H9 (cell line): Measurements from ENCODE around the gene AQP3. TPM values are rescaled to one million over a fixed set of nuclear protein-coding genes. Genes with fewer than 3 reads are reported as not detected.

Experiments
- DNase-seq: peaks from one replicate; pipeline ENCODE4 v3.0.0-alpha.2; 2017
- H2AFZ ChIP-seq: one replicate; pipeline ENCODE4 v1.6.1; 2013; ENCODE audit warnings: mild to moderate bottlenecking, low read length, control low read depth, moderate library complexity
- H2AK5ac ChIP-seq: 2 replicates; pipeline ENCODE4 v1.6.1; 2013; ENCODE audit warnings: low read length, control low read depth, mixed read lengths; ENCODE audit not compliant: insufficient read length
- H2BK120ac ChIP-seq: one replicate; pipeline ENCODE4 v1.6.1; 2013; ENCODE audit warnings: low read depth, mild to moderate bottlenecking, low read length, control low read depth, inconsistent platforms; ENCODE audit not compliant: poor library complexity, severe bottlenecking
- H2BK12ac ChIP-seq: 2 replicates; pipeline ENCODE4 v1.6.1; 2013; ENCODE audit warnings: low read length, control low read depth, mixed read lengths, low read depth; ENCODE audit not compliant: insufficient read length
- H2BK15ac ChIP-seq: 2 replicates; pipeline ENCODE4 v1.6.1; 2013; ENCODE audit warnings: low read depth, low read length, control low read depth
- H2BK20ac ChIP-seq: one replicate; pipeline ENCODE4 v1.6.1; 2013; ENCODE audit warnings: low read depth, mild to moderate bottlenecking, low read length, control low read depth, inconsistent platforms; ENCODE audit not compliant: poor library complexity, severe bottlenecking
- H2BK5ac ChIP-seq: 2 replicates; pipeline ENCODE4 v1.6.1; 2013; ENCODE audit warnings: low read length, control low read depth, mixed read lengths; ENCODE audit not compliant: insufficient read length
- H3K14ac ChIP-seq: 2 replicates; pipeline ENCODE4 v1.6.1; 2013; ENCODE audit warnings: low read length, control low read depth; ENCODE audit not compliant: insufficient read depth
- H3K18ac ChIP-seq: 2 replicates; pipeline ENCODE4 v1.6.1; 2013; ENCODE audit warnings: low read depth, mild to moderate bottlenecking, mixed read lengths, low read length, control low read depth; ENCODE audit not compliant: insufficient read length
- H3K23ac ChIP-seq: 2 replicates; pipeline ENCODE4 v1.6.1; 2013; ENCODE audit warnings: low read length, control low read depth, mixed read lengths, low read depth; ENCODE audit not compliant: insufficient read length
- H3K23me2 ChIP-seq: 2 replicates; pipeline ENCODE4 v1.6.1; 2013; ENCODE audit warnings: low read depth, mild to moderate bottlenecking, mixed read lengths, low read length, control low read depth; ENCODE audit not compliant: insufficient read length, poor library complexity, severe bottlenecking
- H3K27ac ChIP-seq: 2 replicates; pipeline ENCODE4 v1.5.1; 2013; ENCODE audit warnings: low read length, control low read depth, mixed read lengths, low read depth; ENCODE audit not compliant: insufficient read length
- H3K27me3 ChIP-seq: 2 replicates; pipeline ENCODE4 v1.6.1; 2013; ENCODE audit warnings: low read length, control low read depth, inconsistent platforms; ENCODE audit not compliant: insufficient read depth
- H3K4ac ChIP-seq: 2 replicates; pipeline ENCODE4 v1.6.1; 2013; ENCODE audit warnings: low read depth, mild to moderate bottlenecking, control low read depth, inconsistent platforms, low read length, moderate library complexity
- H3K4me1 ChIP-seq: 2 replicates; pipeline ENCODE4 v1.6.1; 2013; ENCODE audit warnings: low read length, control low read depth, inconsistent platforms; ENCODE audit not compliant: insufficient read depth
- H3K4me2 ChIP-seq: 2 replicates; pipeline ENCODE4 v1.6.1; 2013; ENCODE audit warnings: low read length, control low read depth, mixed read lengths; ENCODE audit not compliant: insufficient read length, insufficient read depth
- H3K56ac ChIP-seq: 2 replicates; pipeline ENCODE4 v1.6.1; 2013; ENCODE audit warnings: low read depth, mild to moderate bottlenecking, mixed read lengths, low read length, control low read depth; ENCODE audit not compliant: insufficient read length
- H3K79me1 ChIP-seq: 2 replicates; pipeline ENCODE4 v1.6.1; 2013; ENCODE audit warnings: low read depth, mild to moderate bottlenecking, moderate library complexity, low read length, control low read depth, inconsistent platforms; ENCODE audit not compliant: insufficient read depth, poor library complexity, severe bottlenecking
- H3K79me2 ChIP-seq: 2 replicates; pipeline ENCODE4 v1.6.1; 2013; ENCODE audit warnings: low read length, control low read depth, inconsistent platforms; ENCODE audit not compliant: insufficient read depth
- H3K9ac ChIP-seq: 2 replicates; pipeline ENCODE4 v1.6.1; 2013; ENCODE audit warnings: low read length, control low read depth, mixed read lengths; ENCODE audit not compliant: insufficient read length; ENCODE audit errors: extremely low read depth
- H3K9me3 ChIP-seq: one replicate; pipeline ENCODE4 v1.6.1; 2013; ENCODE audit warnings: low read depth, low read length, inconsistent platforms; ENCODE audit not compliant: control insufficient read depth
- H3T11ph ChIP-seq: one replicate; pipeline ENCODE4 v1.6.1; 2013; ENCODE audit warnings: mild to moderate bottlenecking, low read length, control low read depth, inconsistent platforms
- H4K20me1 ChIP-seq: one replicate; pipeline ENCODE4 v1.6.1; 2013; ENCODE audit not compliant: control insufficient read depth, insufficient read length, insufficient read depth
- H4K5ac ChIP-seq: 2 replicates; pipeline ENCODE4 v1.6.1; 2013; ENCODE audit warnings: low read depth, mild to moderate bottlenecking, mixed read lengths, low read length, control low read depth; ENCODE audit not compliant: insufficient read length
- H4K8ac ChIP-seq: replicated peaks from 2 replicates; pipeline ENCODE4 v1.6.1; 2013; ENCODE audit warnings: low read length, control low read depth, mixed read lengths, low read depth; ENCODE audit not compliant: insufficient read length
- H4K91ac ChIP-seq: 2 replicates; pipeline ENCODE4 v1.6.1; 2013; ENCODE audit warnings: low read depth, mild to moderate bottlenecking, moderate library complexity, mixed read lengths, low read length, control low read depth; ENCODE audit not compliant: insufficient read length
- H3K27ac Mint-ChIP-seq, 3 experiments: 2 replicates in 2 of 3; 3 replicates in 1 of 3; pipeline ENCODE4 v1.8.0; 2020 to 2021; ENCODE audit warnings: mixed read lengths in 3 of 3, mild to moderate bottlenecking in 1 of 3, moderate library complexity in 1 of 3
- H3K27me3 Mint-ChIP-seq: 2 replicates; pipeline ENCODE4 v1.8.0; 2021; ENCODE audit warnings: low read depth, mild to moderate bottlenecking, moderate library complexity, mixed read lengths
- H3K36me3 Mint-ChIP-seq, 3 experiments: 2 replicates in 2 of 3; 3 replicates in 1 of 3; pipeline ENCODE4 v1.8.0; 2020 to 2021; ENCODE audit warnings: low read depth in 3 of 3, mixed read lengths in 3 of 3; ENCODE audit not compliant: insufficient read depth in 1 of 3
- H3K4me1 Mint-ChIP-seq, 2 experiments: 2 replicates each; pipeline ENCODE4 v1.8.0; 2020; ENCODE audit warnings: mixed read lengths in 2 of 2
- H3K4me3 Mint-ChIP-seq, 2 experiments: 2 replicates in 1 of 2; 3 replicates in 1 of 2; pipeline ENCODE4 v1.8.0; 2020 to 2021; ENCODE audit warnings: mild to moderate bottlenecking in 2 of 2, mixed read lengths in 2 of 2, moderate library complexity in 1 of 2
- H3K9me3 Mint-ChIP-seq, 2 experiments: 2 replicates in 1 of 2; 3 replicates in 1 of 2; pipeline ENCODE4 v1.8.0; 2020; ENCODE audit warnings: mild to moderate bottlenecking in 2 of 2, mixed read lengths in 2 of 2, moderate library complexity in 1 of 2
- WGBS: extraction: QIAGEN DNeasy Blood & Tissue Kit; methylation state at CpG from one replicate; pipeline ENCODE4 v1.1.7; 2013; ENCODE audit warnings: missing lambda C conversion rate, low lambda C conversion rate, mixed read lengths; ENCODE audit not compliant: insufficient read length; ENCODE audit errors: extremely low coverage; 5-methylcytosine and 5-hydroxymethylcytosine counted together
- total RNA-seq: library from RNA; stranded (reverse); gene quantifications from 2 replicates; pipeline ENCODE4 v1.2.1, GENCODE V29; 2021
- TF ChIP-seq, protein P1 (sequence below): fragments of 200-600 bp; sonication (generic); conservative IDR thresholded peaks from 3 replicates; pipeline ENCODE4 v1.8.0; 2021; ENCODE audit warnings: antibody characterized with exemption, mild to moderate bottlenecking

The AQP3 gene
- total RNA-seq, 1 experiment from 2014 or later: 1.6 TPM

DNA sequence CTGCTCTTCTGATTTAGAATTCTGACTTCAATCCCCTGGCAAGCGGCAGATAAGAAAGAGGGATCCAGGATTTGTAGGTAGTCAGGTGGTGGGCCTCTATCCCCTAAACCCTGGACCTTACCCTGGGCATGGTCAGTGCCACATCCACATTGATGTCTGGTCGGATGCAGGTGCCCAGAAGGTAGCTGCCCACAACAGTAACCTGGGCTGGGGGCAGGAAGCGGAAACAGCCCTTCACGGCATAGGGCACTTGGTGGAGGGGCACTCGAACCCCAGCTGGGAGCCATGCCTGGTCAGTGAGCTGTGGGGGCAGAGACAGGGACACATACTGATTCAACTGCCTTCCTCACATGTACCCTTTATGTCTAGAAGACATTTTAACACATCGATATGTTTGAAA lies 22.5 kb upstream of the AQP3 start:
- no peak overlapping the region for H3K4ac ChIP-seq
- H3K79me1 ChIP-seq: peaks cover 4% of the 10 kb centered on the region
- H3K4me1 Mint-ChIP-seq: peaks cover 11 to 12% of the 10 kb centered on the region in 2 experiments; a peak in 3 of 4 replicates
- no peaks in the 10 kb centered on the region for H4K20me1 ChIP-seq
- no peak for DNase-seq
- no peak overlapping the region for H3K4me2 ChIP-seq
- H3K23me2 ChIP-seq: peaks cover 6% of the 10 kb centered on the region
- no peak overlapping the region for H3K56ac ChIP-seq
- H3T11ph ChIP-seq: no peak overlapping the region
- no peak overlapping the region for H3K9ac ChIP-seq
- no peaks in the 10 kb centered on the region for H3K9me3 ChIP-seq
- H3K14ac ChIP-seq: no peak overlapping the region
- H4K5ac ChIP-seq: no peak overlapping the region
- H2BK20ac ChIP-seq: no peak overlapping the region
- no peak overlapping the region for H2AFZ ChIP-seq
- no peak overlapping the region for H3K23ac ChIP-seq
- H3K27ac ChIP-seq: no peak overlapping the region
- H3K9me3 Mint-ChIP-seq: no peaks in the 10 kb centered on the region; a peak in 1 of 5 replicates
- H3K4me1 ChIP-seq: 0 out of 2 replicates have a peak, but pooled peaks cover 2% of the 10 kb centered on the region
- H2BK12ac ChIP-seq: no peak overlapping the region
- no peaks in the 10 kb centered on the region for H3K27me3 Mint-ChIP-seq
- no peak overlapping the region; a peak in 1 of 5 replicates for H3K4me3 Mint-ChIP-seq
- H3K18ac ChIP-seq: no peak overlapping the region
- peaks cover 44 to 75% (median 61%) of the 10 kb centered on the region in 3 experiments; a peak in 6 of 7 replicates for H3K36me3 Mint-ChIP-seq
- TF ChIP-seq, protein P1, sequence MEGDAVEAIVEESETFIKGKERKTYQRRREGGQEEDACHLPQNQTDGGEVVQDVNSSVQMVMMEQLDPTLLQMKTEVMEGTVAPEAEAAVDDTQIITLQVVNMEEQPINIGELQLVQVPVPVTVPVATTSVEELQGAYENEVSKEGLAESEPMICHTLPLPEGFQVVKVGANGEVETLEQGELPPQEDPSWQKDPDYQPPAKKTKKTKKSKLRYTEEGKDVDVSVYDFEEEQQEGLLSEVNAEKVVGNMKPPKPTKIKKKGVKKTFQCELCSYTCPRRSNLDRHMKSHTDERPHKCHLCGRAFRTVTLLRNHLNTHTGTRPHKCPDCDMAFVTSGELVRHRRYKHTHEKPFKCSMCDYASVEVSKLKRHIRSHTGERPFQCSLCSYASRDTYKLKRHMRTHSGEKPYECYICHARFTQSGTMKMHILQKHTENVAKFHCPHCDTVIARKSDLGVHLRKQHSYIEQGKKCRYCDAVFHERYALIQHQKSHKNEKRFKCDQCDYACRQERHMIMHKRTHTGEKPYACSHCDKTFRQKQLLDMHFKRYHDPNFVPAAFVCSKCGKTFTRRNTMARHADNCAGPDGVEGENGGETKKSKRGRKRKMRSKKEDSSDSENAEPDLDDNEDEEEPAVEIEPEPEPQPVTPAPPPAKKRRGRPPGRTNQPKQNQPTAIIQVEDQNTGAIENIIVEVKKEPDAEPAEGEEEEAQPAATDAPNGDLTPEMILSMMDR: no peak
- no peak overlapping the region for H2AK5ac ChIP-seq
- no peak overlapping the region for H2BK120ac ChIP-seq
- no CpG with 5 or more reads among the region's 6 CpGs for WGBS
- H3K27me3 ChIP-seq: no peaks in the 10 kb centered on the region
- H2BK15ac ChIP-seq: no peak overlapping the region
- H3K27ac Mint-ChIP-seq: no peak overlapping the region; a peak in 1 of 7 replicates
- no peak overlapping the region for H2BK5ac ChIP-seq
- no peak overlapping the region for H4K91ac ChIP-seq
- peaks cover 11% of the 10 kb centered on the region for H3K79me2 ChIP-seq
- H4K8ac ChIP-seq: no peak overlapping the region
